HG03139 (cell line): ENCODE measurements around the gene FSHR.

Experiments
- ATAC-seq: cut with Tn5 transposase; IDR thresholded peaks from one replicate; pipeline ENCODE4 v1.9.1; 2021; ENCODE audit not compliant: unreplicated experiment

Gene FSHR

DNA sequence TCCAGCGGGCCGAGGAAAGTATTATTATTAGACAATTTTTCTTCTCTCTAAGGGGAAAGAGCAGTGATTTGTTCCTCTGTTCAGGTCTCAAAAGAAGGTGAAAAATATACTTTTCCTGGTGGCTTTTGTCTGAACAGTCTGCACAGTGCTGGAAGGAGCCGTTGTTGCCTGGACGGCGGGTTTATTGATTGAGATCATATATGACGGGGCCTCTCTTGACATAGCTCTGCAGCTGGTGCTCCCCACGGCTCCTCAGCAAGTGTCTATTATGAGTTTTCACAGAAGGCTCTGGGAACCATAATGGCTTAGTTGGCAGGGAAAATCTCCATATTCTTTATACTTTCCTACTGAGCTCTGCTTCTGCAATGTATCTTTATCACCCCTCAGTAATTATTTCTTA is 42.9 kb downstream of the FSHR start:
- ATAC-seq, result no peak

DNA sequence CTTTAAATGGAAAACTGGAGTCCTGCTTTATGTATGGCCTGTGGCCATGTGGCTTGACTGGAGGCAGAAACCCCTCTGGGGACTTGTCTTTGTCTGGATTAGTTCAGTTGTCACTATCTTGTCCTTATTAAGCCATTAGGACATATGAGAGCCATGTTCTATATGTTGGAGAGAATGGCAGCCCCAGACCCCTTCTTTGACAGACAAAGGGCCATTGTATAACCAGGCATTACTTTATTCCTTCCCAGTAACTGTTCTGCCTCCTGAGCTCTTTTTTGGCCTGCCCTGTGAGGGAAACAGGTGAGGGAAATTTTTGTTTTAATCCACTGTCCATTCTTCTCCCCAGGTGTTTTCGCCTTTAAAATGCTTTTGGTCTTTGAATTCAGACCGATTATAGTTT is 43.3 kb downstream of the FSHR start:
- no peak for ATAC-seq

DNA sequence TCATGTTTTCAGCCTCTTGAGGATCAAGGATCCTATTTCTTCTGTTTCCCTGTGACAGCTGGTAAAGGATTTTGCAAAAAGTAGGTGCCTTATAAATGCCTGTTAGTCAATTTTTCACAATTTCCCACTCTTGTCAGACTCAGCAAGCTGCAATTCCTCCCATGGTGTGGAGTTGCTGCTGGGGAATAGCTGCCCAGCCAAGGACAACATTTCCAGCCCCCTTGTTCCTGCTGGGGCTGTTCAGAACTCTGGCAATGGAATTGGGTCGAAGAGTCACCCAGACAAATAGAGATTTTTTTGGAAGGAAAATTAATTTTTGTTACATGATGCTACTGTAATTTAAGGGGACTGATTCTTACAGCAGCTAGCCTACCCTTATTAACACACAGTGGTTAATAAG is 43.7 kb downstream of the FSHR start:
- ATAC-seq, result no peak

DNA sequence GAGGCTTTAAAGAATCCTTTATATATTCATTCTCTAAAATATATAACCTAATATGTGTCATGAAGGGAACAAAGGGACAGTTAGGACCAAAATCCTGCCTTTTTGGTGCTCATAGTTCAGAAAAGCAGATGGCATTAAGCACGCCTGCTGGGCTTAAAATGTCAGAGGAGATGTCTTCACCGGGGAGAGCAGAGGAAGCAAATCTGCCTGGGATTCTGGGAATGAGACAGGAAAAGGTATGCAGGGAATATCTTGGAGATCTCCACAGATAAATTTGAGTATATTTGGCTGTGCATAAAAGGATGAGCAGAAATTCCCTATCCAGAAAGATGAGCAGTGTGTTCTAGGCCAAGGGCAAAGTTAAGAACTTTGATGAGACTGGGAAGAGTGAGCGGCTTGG is 45.5 kb downstream of the FSHR start:
- no peak for ATAC-seq

DNA sequence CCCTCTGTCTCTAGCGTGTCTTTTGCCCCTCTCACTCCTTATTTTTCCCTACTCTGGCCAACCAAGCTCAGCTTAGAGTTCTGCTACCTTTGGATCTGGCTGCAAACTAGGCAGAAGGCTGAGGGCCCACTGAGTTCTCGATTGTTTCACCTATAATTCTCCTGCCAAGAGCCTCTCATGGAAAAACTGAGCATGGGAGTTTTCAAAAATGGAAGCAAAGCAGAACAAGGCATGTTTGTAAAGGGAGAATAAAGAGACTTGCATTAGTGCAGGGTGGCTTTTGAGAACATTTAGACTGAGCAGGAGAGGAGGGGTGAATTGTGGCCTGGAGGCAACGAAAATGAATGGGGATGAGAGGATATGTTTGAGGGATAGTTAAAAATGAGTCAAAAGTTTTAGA is 45.9 kb downstream of the FSHR start:
- no peak for ATAC-seq

DNA sequence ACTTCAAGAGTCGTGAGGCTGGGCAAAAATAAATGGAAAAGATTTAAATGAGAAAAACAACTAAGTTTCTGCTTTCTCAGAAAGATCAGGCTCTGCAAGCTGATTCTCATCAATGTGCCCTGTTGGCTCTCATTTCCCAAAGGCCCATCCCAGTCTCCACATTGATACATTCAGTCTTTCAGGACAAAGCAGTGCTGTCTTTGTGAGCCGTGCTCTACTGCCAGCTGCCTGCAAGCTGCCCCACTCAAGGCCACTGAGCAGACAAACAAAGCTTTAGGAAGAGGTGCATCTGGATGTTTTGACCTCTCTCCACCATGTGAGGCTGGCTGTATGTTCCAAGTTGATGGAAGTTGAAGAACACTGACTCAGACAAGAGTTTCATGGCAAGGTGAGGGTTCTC is 48.8 kb downstream of the FSHR start:
- no peak for ATAC-seq

DNA sequence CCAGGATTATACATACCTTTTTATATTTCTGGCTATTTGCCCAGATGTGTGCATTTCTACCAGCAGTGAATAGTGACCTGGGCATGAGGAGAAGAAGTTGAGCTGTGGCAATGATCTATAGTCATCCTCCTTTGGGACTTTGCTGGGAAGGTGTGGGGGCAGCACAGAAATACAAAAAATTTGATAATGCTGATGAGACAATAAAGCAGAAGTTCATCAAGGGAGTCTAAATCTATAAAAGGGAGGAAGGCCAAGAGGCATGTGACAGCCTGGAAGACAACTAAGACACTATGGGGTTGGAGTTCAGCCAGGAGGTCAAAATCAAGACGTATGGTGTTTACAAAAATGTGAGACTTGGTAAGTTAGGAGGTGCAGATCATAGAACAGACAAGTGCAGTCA is 52.2 kb downstream of the FSHR start:
- ATAC-seq, result no peak

DNA sequence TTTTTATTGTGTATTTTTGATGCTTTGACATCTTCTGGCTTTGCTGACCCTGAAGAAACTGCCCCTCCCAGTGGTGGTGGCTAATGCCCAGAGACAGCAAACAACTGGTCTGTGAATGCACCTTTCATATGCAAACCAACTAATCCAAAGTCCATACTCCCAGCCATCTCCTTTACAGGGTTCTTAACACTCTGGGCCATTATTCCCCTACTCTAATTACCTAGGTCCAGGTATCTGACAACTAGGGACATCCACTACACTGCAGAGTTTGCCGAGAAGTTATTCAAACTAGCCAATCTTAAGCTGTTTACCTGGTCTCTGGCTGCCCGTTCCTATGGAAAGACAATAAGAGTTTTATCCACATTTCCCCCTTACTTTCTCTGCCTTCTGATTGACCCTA is 73.6 kb downstream of the FSHR start:
- no peak for ATAC-seq

DNA sequence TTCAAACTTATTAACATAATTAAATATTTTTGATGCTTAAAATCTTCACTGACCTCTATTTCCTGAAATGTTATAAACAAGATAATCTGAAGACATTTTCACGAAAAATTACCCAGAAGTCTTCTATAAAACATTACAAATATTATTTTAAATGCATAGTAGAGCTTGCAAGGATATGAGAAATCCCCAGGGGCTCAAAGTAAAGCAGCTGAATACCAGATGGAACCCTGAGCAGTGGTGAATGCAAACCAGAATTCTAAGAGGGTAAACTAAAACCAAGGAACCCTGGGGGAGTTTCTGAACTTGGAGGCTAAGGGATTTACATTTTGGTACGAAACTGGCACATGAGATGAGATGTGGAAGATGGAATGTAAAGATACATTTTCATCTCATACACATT is 83.6 kb downstream of the FSHR start:
- ATAC-seq, result no peak

DNA sequence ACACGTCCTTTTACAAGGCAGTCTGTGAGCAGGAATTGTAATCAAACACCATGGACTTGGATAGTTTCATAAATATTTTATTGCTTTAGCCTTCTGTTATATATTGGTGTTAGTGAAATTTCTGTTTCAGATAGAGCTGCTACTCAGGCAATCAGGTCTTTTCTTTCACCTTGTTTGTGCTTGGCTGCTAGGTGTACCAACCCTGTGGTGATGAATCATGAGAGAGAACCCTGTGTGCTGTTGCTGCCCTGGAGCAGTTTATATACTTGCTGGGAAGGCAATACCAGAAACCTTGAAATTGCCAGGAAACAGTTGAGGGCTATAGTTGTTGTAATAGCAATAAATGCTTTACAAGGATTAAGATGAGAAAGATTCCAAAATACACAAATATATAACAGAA is 84.5 kb downstream of the FSHR start:
- no peak for ATAC-seq

DNA sequence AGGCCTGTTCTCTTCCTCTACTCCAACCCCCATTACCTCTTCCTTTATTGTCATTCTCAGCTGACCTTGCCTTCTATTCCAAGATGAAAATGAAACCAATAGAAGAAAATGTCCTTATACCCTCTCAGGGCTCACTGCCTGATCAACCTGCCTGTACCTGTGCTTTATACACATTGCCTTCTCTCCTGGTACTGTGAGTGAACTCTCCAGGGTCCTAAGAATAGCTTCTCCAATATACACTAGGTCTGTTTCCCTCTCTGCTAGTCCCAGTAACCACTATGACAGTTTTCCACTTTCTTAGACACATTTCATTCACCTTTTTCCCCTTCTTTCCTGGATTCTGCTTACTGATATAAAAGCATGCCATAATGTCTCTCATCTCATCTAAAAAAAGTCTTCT is 85.7 kb downstream of the FSHR start:
- no peak for ATAC-seq

DNA sequence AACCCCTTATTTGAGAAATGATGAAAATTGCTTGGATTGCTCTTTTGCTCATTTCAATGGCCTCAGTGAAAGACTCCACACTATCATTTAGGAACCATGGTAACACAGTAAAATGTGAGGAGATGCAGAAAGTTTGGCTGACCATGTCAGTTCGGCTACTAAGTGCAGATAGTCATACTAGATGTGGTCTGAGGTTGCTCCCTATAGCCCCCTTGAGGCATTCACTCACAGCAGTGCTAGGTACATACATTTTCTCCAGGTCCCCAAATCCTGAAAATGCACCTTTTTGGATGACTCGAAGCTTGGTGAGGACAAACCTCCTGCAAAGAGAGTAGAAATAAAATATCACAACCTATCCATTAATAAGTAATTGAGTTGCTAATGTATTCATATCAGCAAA is 86.3 kb downstream of the FSHR start:
- no peak for ATAC-seq

DNA sequence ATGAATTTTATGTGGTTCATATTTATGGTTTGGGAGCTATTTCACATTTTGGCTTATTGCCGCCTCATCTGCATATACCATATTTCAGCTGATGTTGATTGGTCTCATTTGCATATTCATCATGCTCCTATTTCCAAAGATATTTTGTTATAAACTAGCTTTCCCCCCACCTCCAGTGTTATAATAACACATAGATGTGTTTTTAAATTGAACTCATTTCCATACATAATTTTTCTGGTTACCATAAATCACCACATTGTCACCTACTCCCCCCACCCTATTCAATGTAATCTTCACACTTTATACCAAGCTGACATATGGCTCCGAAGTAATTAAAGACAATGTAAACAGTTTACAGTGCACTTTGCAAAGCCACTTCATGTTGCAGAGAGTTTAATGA is 101.2 kb downstream of the FSHR start:
- ATAC-seq, result no peak

DNA sequence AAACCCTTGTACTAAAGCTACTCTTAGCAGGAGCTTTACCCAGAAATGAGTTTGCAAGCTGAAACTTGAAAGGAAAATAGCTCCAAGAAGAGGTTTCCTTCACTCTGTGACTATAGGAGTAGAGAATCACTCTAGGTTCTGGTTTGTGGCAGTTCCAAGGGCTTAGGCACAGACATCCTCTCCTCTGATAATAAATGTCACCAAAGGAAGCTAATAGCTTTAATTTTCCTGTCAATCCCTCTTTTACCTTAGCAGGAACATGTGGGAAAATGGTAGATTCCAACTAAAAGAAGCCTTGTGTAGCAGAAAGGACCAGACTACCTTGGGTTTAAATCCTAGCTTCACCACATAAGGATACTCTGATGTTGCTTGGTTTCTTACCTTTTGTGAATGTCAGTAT is 104.0 kb downstream of the FSHR start:
- no peak for ATAC-seq

DNA sequence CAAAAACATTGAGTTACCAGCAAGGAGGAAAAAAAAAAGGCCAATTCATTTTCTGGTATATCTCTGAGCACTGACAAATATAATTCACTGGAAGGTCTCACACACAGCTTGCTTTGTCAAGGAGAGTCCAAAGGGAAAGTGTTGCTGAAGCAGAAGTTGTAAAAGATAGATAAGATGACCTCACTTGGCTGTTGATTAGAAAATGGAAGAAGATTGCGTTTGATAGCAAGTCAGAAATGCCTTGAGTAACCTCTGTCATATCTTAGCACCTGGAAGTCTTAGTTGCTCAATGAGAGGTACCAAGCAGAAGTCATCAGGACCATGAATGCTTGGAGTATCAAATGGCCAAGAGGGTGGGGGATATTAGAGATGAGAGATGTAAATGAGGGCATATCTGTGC is 105.2 kb downstream of the FSHR start:
- ATAC-seq, result no peak

DNA sequence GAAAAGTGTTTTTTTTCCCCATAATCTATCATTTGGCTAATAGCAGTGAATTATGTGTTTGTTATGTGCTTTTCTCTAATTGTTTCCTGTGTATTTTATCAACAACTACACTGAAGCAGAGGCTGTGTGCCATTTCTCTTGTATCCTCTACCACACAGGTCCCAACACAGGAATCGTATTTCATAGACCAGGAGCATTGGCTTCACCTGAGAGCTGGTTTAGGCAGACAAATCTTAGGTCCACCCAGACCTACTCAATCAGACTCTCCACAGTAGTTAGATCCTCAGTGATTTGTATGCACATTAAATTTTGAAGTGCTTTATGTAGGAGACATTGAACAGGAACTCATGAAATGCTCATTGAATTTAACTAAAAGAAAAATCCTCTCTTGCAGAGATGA is 109.2 kb downstream of the FSHR start:
- ATAC-seq, result no peak

DNA sequence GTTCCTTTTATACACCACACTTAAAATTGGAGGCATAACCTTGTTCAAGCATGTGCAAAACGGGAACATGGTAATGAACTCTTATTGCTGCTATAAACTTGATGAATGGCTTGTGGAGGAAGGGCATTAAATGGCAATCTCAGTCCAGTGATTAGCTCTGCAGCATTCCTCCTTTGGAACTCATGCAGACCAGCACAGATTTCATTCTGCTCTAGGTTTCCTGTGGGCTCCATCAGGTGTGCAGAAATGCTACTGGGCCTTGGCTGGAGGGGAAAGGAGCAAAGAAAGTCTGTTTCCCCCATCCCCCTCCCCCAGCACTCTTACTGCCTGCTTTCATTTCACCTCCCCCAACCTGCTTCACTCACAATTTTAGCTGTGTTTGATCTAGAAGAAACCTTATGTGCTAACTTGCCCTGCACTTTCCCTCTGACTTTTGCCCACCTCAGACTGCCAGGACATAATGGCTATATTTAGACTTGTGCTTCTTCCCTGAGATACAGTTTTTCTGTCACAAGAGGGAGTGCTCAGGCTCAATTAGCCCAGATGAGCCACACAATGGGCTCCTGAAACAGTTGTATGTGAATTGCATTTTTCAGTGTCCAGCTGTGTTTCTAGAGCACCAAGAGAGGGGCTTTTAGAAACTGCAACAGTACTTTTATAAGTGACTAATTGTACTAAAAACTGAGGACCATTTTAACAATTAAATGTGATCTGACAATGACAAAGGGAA is 109.8 kb downstream of the FSHR start:
- no peak for ATAC-seq

DNA sequence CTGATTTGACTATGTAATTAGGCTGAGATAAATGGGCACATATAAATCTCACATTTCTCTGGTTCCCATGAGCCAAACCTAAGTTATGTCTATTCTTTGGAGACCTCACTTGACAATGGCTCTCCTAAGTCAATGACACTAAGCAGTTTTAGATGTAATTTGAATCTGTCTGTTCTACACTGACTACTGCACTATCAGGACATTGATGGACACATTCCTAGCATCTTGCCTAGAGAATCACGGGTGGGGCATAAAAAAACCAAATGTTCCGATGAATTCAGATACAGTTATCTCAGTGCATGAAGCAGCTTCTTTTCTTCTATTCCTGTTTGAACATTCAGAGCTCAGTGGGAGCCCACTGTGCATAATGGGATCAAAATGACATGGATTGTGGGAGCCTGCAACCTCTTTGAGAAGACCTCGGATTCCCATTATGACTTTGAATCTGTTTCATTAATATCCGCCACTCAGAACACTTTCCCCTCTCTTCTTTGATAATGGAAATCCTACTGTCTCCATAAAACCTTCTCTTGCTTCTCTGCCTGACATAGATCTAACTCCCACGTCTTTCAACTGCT is 110.8 kb downstream of the FSHR start:
- no peak for ATAC-seq

DNA sequence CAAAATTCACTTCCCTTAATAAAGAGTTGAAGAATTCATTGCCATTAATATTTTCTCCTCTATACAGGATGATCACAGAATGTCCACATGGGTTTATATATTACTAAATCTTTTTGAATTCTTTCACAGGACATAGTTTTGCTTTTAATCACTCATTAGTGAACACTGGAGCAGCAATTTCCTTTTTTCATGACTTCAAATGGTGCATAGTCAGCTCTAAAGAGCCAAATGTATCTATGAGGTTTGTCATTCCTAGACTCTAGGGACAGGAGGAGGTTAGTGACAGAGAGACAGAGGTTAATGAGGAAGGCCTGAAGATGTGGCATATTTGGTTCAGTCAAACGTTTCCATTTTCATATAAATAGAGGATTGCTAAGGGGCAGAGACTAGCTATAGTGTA is 111.8 kb downstream of the FSHR start:
- ATAC-seq, result no peak

DNA sequence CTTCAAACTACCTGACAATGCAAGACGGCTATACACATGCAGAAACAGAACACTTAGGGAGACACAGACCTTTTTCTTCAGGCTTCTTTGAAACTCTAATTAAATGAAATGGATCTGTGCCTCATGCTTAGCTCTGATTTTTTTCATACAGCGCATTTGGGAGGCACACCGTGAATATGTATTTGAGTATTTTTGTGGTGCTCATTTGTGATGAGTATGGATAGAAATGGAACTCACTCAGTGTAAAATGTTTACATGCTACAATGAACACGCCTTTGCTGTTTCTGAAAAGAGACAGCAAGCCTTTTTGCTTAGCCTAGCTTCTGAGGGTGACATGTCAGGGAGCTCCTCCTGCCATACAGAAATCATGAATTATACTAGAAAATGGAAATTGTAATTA is 113.3 kb downstream of the FSHR start:
- no peak for ATAC-seq

DNA sequence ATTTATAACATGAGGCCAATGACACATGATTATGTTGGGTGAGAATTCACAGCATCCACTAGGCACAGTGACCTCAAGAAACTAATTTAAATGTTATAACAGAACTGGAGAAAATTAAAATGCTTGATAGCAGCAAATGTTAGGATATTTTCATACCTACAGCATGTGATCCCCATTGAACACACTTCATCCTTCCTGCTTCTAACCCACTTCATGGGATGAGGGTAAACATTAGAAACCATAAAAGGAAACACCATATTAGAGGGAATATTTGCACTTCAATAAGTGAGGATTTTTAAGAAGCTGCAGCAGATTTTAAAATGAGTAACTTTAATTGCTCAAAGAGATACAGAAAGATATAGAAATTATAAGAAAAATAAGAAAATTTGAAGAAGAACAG is 117.1 kb downstream of the FSHR start:
- no peak for ATAC-seq

DNA sequence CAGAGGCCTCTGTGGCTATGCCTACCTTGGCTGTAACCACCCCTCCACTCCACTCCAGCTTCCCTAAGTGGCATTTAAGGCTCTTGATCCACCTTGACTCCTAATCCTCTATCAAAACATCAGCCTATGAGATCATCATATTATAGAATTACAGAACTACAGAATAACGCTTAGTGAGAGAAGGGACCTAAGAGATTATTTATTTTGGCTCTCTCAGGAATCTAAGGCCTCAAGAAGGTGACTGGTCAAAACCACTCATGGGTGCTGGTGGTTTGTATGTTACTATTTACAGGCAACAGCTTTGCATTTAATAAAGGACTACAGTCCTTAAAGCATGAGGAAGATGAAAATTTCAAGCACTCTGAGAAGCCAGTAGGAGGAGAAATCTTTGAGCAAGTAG is 118.8 kb downstream of the FSHR start:
- no peak for ATAC-seq
